Stimulated activated CD4-positive, alpha-beta T cell treated with anti-CD3 and anti-CD28 coated beads, Interleukin-12 subunit alpha, Interleukin-12 subunit beta, amount 100 ng/mL, for 24 hours (primary cell): ENCODE results near the gene RPL3.

Source experiments
- DNase-seq, 2 experiments: peaks; one replicate each; pipeline ENCODE4 v3.0.0-alpha.2; 2020; ENCODE audit warnings: low read depth in 2 of 2

Gene RPL3

GRCh38 chr22:39282645-39283321 is 36.6 kb downstream of the RPL3 start:
- DNase-seq: no peak

- no peak for DNase-seq
These were observed 38.3 kb downstream of the RPL3 start for GRCh38 chr22:39281126-39281525.

- no peak for DNase-seq
These were observed 39.2 kb downstream of the RPL3 start for GRCh38 chr22:39280250-39280649.

GRCh38 chr22:39279170-39279850 is 40.1 kb downstream of the RPL3 start:
- DNase-seq: no peak

- DNase-seq: no peak
These were observed 41.4 kb downstream of the RPL3 start for GRCh38 chr22:39278040-39278439.

GRCh38 chr22:39277142-39277607 is 42.2 kb downstream of the RPL3 start:
- DNase-seq: no peak

- DNase-seq: no peak
These were observed 42.8 kb downstream of the RPL3 start for GRCh38 chr22:39276440-39277141.

GRCh38 chr22:39275814-39276439 is 43.5 kb downstream of the RPL3 start:
- no peak for DNase-seq

GRCh38 chr22:39273950-39274887 is 45.2 kb downstream of the RPL3 start:
- no peak for DNase-seq

GRCh38 chr22:39270792-39271191 is 48.6 kb downstream of the RPL3 start:
- no peak for DNase-seq

- DNase-seq: no peak
These were observed 49.1 kb downstream of the RPL3 start for GRCh38 chr22:39270280-39270679.

GRCh38 chr22:39269095-39269790 is 50.2 kb downstream of the RPL3 start:
- no peak for DNase-seq

- no peak for DNase-seq
These were observed 50.8 kb downstream of the RPL3 start for GRCh38 chr22:39268645-39269044.

- no peak for DNase-seq
These were observed 51.4 kb downstream of the RPL3 start for GRCh38 chr22:39267974-39268373.

- peak in 1 of 2 experiments; percentile 27 for DNase-seq
These were observed 52.9 kb downstream of the RPL3 start for GRCh38 chr22:39266398-39267030.

- DNase-seq: no peak
These were observed 54.1 kb downstream of the RPL3 start for GRCh38 chr22:39265143-39265886.

GRCh38 chr22:39264349-39265038 is 54.9 kb downstream of the RPL3 start:
- no peak for DNase-seq

GRCh38 chr22:39263626-39264348 is 55.6 kb downstream of the RPL3 start:
- DNase-seq: no peak
